Choroid plexus epithelial cell (primary cell): Measurements from ENCODE around the gene ANO10.

Source experiments
- DNase-seq: peaks from one replicate; pipeline ENCODE4 v3.0.0-alpha.2; 2010; ENCODE audit warnings: low read depth
- H3K4me3 ChIP-seq: 2 replicates; pipeline ENCODE4 v1.5.1; 2011; ENCODE audit warnings: low read depth, mild to moderate bottlenecking, control low read depth, low read length, moderate library complexity
- TF ChIP-seq, protein P1 (sequence below): conservative IDR thresholded peaks from 2 replicates; pipeline ENCODE4 v1.5.1; 2011; ENCODE audit warnings: low read depth, mild to moderate bottlenecking, control low read depth, inconsistent platforms, low read length, moderate library complexity

Gene ANO10

DNA sequence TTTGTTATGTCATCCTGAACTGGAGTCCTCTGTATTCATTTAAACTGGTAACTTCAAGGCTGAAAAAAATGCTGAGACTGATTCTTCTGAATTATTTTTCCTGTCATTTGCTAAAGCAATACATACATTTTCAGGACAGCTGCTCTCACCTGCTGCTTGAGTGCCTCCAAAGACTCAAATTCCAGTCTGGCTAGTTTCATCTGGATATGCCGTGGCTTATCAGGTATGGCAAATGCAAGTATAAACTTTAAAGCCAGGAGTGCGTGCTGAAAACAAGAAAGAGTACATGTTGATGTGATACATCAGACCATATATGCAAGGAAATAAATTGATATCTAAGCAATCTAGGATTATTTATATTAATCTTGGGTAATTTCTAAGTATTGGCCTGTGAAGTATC, 189.3 kb downstream of the ANO10 start:
- TF ChIP-seq, protein P1, sequence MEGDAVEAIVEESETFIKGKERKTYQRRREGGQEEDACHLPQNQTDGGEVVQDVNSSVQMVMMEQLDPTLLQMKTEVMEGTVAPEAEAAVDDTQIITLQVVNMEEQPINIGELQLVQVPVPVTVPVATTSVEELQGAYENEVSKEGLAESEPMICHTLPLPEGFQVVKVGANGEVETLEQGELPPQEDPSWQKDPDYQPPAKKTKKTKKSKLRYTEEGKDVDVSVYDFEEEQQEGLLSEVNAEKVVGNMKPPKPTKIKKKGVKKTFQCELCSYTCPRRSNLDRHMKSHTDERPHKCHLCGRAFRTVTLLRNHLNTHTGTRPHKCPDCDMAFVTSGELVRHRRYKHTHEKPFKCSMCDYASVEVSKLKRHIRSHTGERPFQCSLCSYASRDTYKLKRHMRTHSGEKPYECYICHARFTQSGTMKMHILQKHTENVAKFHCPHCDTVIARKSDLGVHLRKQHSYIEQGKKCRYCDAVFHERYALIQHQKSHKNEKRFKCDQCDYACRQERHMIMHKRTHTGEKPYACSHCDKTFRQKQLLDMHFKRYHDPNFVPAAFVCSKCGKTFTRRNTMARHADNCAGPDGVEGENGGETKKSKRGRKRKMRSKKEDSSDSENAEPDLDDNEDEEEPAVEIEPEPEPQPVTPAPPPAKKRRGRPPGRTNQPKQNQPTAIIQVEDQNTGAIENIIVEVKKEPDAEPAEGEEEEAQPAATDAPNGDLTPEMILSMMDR, result no peak
- DNase-seq, result no peak
- H3K4me3 ChIP-seq, result no peak overlapping the region

DNA sequence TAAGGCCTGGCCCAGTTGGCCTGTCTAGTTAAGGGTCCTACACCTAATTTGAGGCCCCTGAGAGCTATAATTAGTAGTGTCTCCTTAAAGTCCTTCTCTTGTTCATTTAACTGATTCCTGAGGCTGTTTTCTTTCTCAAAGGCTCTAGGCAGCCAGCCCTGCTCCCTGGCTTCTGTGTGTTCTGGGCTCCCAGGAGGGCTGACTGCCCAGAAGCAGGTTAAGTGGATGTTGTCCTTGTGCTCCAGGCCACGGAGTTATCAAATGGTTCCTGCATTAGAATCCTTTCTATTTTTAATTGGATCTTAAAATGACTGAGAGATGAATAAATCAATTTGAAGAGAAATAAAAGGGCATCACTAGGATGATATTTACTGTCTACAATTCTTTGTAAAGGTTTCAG, 195.4 kb downstream of the ANO10 start:
- DNase-seq, result no peak
- TF ChIP-seq, protein P1, result no peak
- H3K4me3 ChIP-seq, result no peak overlapping the region

DNA sequence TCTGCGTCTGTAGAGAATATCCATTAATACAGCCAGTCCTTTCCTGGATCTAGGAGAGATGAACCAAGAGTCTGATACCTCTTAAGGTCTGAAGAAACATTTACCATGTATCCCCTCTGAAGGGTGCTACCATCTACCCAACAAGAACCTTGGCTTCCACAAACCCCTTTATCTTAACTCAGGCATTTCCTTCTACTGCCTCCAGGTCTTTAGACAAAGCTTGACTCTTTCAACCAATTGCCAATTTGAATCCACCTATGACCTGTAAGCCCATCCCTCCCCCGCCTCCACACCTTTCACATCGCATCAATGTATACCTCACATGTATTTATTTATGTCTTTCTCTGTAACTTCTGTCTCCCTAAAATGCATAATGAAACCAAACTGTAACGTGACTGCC, 196.0 kb downstream of the ANO10 start:
- DNase-seq, result no peak
- H3K4me3 ChIP-seq, result no peak overlapping the region
- TF ChIP-seq, protein P1, result no peak

DNA sequence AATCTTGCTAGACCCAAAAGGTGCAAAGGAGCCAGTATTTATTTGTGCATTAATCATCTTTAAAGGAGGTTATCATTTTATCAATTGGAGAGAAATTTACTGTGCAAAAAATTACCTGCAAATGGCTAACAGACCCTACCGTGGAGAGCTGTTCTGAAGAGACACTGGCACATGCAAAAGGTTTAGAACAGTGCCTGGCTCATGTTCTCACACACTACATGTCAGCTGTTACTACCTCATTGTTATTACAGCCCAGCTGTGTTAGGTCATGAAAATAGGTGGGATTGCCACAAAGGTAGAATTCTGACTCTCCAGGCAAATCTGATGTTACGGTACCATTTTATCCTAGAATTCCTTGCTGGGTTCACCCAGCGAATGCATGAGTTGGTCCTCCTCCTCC, 198.2 kb downstream of the ANO10 start:
- H3K4me3 ChIP-seq, result no peak overlapping the region

DNA sequence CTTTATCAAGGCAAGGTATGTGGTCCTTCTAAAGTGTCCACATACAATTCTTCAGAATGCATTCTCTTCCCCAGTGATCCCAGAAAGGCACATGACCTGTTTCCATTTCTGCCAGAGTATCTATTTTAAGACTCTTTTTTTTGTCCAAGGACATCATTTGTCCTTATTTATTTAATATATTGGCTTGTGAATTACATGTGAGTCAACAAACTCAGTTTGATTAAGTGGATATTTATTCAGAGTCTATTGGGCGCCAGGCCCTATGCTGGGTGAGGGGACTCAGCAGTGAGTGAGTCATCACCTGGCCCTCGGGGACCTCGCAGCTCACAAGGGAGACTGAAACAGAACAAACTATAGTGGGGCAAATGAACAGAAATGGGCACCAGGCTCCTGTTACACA, 198.7 kb downstream of the ANO10 start:
- no peak overlapping the region for H3K4me3 ChIP-seq
- peak; percentile 28 for DNase-seq
- TF ChIP-seq, protein P1, result no peak

More for the DNA sequence above, 198.2 kb downstream of the ANO10 start:
- no peak for DNase-seq
- TF ChIP-seq, protein P1, result no peak

DNA sequence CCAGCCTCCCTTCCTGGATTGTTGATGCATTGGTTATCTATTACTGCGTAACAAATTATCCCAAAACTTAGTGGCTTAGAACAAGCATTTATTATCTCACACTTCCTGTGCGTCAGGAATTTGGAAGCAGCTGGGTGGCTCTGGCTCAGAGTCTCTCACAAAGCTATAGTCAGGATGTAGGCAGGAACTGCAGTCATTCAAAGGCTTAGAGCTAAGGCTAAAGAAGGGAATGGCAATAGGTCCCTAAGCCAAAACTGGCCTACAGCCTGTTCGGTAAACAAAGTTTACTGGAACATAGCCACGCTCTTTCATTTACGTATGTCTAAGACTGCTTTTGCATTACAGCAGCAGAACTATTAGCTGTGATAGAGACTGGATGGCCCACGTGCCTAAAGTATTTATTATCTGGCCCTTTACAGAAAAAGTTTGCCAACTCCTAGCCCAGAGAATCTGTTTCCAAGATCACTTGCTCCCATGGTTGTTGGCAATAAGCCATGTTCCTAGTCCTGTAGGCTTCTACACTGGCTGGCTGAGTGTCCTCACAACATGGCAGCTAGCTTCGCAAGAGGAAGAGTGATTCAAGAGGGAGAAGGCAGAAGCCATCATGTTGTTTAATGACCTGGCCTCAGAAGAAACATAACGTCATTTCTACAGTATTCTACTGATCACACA, 203.1 kb downstream of the ANO10 start:
- no peak for DNase-seq
- no peak overlapping the region for H3K4me3 ChIP-seq

More for the DNA sequence above, 203.1 kb downstream of the ANO10 start:
- TF ChIP-seq, protein P1, result no peak
